GM12892 (cell line): Measurements from ENCODE around the gene MYO7A.

Source experiments
- POLR2A ChIP-seq: IDR thresholded peaks from 2 replicates; pipeline ENCODE4 v1.6.1; 2011; ENCODE audit warnings: low read depth, low read length, control low read depth
- POLR2AphosphoS5 ChIP-seq: IDR thresholded peaks from 2 replicates; pipeline ENCODE4 v1.6.1; 2011; ENCODE audit warnings: low read depth, low read length, control low read depth
- TAF1 ChIP-seq: IDR thresholded peaks from 2 replicates; pipeline ENCODE4 v1.6.1; 2011; ENCODE audit warnings: low read depth, mild to moderate bottlenecking, control low read depth, low read length, borderline replicate concordance

- TF ChIP-seq TAF1 (no peak), POLR2A (no peak), POLR2AphosphoS5 (no peak)
Measured at GRCh38 chr11:77178150-77178549, 50.1 kb downstream of the MYO7A start.
